ENCODE measurements around the gene PPFIBP1.

PPFIBP1 gene

GRCh38 chr12:27657296-27657695 is 133.3 kb downstream of the PPFIBP1 start:
- DNase-seq (ENCODE audit: low read depth): no peak
- TF ChIP-seq CTCF (conservative IDR thresholded peaks at IDR 0.05; ENCODE audit: low read depth, low read length): no peak
- no peak overlapping the region for H3K4me3 ChIP-seq (ENCODE audit: low read depth, low read length)

DNA sequence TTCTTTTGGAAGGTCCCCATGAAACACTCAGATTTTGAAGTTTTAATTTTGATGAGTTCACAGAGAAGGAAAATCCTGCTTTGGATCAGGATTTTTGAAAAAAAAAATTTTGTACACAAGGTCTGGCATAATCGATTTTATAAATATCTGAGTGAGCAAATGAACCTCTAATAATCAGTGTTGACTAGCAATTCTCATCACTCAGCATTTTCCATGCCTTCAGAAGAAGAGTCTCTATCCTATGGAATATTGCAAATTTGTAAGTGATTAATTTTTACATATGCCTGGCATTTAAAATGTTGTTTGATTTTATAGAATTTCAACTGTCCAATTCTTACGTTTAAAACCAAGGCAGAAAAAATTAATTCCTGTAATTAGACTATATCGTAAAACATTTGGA is 141.7 kb downstream of the PPFIBP1 start:
- no peak for TF ChIP-seq CTCF (conservative IDR thresholded peaks at IDR 0.05; ENCODE audit: low read depth, low read length)
- H3K4me3 ChIP-seq (ENCODE audit: low read depth, low read length): no peak overlapping the region
- DNase-seq (ENCODE audit: low read depth): no peak

- DNase-seq (ENCODE audit: low read depth): no peak
- no peak overlapping the region for H3K4me3 ChIP-seq (ENCODE audit: low read depth, low read length)
- no peak for TF ChIP-seq CTCF (conservative IDR thresholded peaks at IDR 0.05; ENCODE audit: low read depth, low read length)
Measured at GRCh38 chr12:27666510-27666909, 142.5 kb downstream of the PPFIBP1 start.

DNA sequence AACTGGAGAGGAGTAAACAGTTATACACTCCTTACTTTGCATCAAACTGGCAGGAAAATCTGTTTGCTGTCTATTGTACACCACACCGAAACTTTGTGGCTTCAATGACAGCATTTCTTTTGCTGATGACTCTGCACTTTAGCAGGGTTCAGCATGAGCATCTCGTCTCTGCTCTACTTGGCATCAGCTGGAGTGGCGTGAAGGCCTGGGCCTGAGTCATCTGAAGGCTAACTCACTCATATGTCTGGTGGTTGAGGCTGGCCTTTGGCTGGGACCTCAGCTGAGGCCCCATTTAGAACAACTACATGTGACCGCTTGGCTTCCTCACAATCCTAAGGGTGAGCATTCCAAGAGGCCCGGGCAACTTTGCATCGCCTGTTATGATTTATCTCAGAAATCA is 143.5 kb downstream of the PPFIBP1 start:
- H3K4me3 ChIP-seq (ENCODE audit: low read depth, low read length): no peak overlapping the region
- TF ChIP-seq CTCF (conservative IDR thresholded peaks at IDR 0.05; ENCODE audit: low read depth, low read length): no peak
- peak; percentile 86 for DNase-seq (ENCODE audit: low read depth)

DNA sequence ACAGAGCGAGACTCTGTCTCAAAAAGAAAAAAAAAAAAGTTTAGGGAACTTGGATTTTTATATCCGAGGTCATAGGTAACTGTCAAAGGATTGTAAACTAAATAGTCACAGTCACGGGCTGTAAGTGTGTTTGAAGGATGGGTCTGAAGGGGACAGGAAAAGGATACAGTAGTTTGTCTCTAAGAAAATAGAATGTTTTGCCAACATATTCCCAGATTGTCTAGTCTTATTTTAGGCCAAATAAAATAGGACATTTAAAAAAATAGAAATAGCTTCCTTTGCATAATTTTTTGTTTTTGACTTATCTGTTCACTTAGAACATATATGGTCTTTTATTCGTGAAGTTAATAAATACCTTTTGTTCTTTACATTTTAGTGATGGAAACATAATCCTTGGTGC is 148.0 kb downstream of the PPFIBP1 start:
- no peak overlapping the region for H3K4me3 ChIP-seq (ENCODE audit: low read depth, low read length)
- no peak for DNase-seq (ENCODE audit: low read depth)
- no peak for TF ChIP-seq CTCF (conservative IDR thresholded peaks at IDR 0.05; ENCODE audit: low read depth, low read length)

GRCh38 chr12:27672643-27673042 is 148.6 kb downstream of the PPFIBP1 start:
- TF ChIP-seq CTCF (conservative IDR thresholded peaks at IDR 0.05; ENCODE audit: low read depth, low read length): no peak
- DNase-seq (ENCODE audit: low read depth): no peak
- no peak overlapping the region for H3K4me3 ChIP-seq (ENCODE audit: low read depth, low read length)

DNA sequence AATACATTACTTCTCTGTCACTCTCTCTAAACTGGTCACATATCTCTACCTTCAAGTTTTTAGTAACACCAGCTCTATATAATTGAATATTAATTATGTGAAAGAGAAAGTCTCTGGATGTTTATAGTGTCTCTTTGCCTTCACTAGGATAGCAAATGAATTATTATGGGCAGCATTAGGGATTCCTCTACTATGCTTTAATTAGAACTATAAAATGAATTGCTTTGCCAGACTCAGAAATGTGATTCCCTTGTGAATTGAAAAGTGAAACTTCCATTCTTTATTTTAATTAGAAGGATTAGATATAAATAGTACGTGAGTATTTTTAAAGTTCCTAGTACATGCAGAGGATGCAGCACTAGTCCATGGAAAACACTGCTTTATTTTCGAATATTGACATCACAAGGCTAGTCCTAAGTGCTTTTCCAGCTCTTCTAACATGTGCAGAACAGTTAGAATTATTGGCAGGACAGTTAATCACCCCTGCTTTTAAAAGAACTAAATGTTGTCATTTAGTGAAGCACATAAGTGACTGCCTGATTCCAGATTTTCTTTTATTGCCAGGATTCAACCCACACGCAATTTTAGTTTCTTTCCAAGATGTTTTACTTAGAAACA is 149.2 kb downstream of the PPFIBP1 start:
- no peak for TF ChIP-seq CTCF (conservative IDR thresholded peaks at IDR 0.05; ENCODE audit: low read depth, low read length)
- H3K4me3 ChIP-seq (ENCODE audit: low read depth, low read length): no peak overlapping the region
- DNase-seq (ENCODE audit: low read depth): no peak
